HFFc6 (cell line): ENCODE results near the gene NXPH4. TPM values are rescaled to one million over a fixed set of nuclear protein-coding genes. Genes with fewer than 3 reads are reported as not detected.

Source experiments
- DNase-seq: peaks from one replicate; pipeline ENCODE4 v3.0.0-alpha.2; 2018
- H3K27ac Mint-ChIP-seq: 2 replicates; pipeline ENCODE4 v1.8.0; 2020; ENCODE audit warnings: mild to moderate bottlenecking, mixed read lengths
- H3K27me3 Mint-ChIP-seq: 2 replicates; pipeline ENCODE4 v1.8.0; 2021; ENCODE audit warnings: mild to moderate bottlenecking, moderate library complexity, mixed read lengths; ENCODE audit not compliant: insufficient read depth
- H3K36me3 Mint-ChIP-seq: 2 replicates; pipeline ENCODE4 v1.8.0; 2021; ENCODE audit warnings: low read depth, mixed read lengths
- H3K4me1 Mint-ChIP-seq: 2 replicates; pipeline ENCODE4 v1.8.0; 2020; ENCODE audit warnings: low read depth, mixed read lengths
- H3K4me3 Mint-ChIP-seq: 2 replicates; pipeline ENCODE4 v1.8.0; 2020; ENCODE audit warnings: mild to moderate bottlenecking, moderate library complexity, mixed read lengths
- H3K9me3 Mint-ChIP-seq: 2 replicates; pipeline ENCODE4 v1.8.0; 2020; ENCODE audit warnings: mild to moderate bottlenecking, mixed read lengths
- total RNA-seq, 6 experiments: library from RNA; stranded (reverse); fragmentation: NEBNext Ultra II Directional; extraction: Animal tissue kit (Norgen Biotek cat#: 25700); gene quantifications; 2 replicates in 1 of 6; 3 replicates in 5 of 6; pipeline ENCODE4 v1.2.3, GENCODE V29; 2021
- TF ChIP-seq, protein P1 (sequence below): fragments of 200-600 bp; sonication (generic); IDR thresholded peaks from 2 replicates; pipeline ENCODE4 v1.5.0; 2021; ENCODE audit warnings: antibody characterized with exemption, mild to moderate bottlenecking

The NXPH4 gene
- total RNA-seq, 6 experiments from 2014 or later = 2.9 to 8.2 (median 3.9) TPM

DNA sequence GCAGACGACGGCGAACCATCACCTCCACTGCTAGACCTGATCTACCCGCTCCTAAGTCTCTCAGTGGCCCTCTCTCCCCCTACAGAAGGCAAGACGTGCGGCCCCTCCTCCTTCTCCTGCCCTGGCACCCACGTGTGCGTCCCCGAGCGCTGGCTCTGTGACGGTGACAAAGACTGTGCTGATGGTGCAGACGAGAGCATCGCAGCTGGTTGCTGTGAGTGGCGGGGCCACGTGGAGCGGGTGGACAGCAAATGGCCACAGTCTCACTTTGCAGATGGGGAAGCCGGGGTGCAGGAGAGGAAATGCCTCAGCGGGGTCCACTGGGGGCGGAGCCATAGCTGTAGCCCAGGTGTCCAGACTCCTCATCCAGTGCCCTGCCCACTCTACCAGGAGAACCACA lies 21.4 kb upstream of the NXPH4 start:
- no peaks in the 10 kb centered on the region for H3K4me1 Mint-ChIP-seq
- TF ChIP-seq, protein P1, sequence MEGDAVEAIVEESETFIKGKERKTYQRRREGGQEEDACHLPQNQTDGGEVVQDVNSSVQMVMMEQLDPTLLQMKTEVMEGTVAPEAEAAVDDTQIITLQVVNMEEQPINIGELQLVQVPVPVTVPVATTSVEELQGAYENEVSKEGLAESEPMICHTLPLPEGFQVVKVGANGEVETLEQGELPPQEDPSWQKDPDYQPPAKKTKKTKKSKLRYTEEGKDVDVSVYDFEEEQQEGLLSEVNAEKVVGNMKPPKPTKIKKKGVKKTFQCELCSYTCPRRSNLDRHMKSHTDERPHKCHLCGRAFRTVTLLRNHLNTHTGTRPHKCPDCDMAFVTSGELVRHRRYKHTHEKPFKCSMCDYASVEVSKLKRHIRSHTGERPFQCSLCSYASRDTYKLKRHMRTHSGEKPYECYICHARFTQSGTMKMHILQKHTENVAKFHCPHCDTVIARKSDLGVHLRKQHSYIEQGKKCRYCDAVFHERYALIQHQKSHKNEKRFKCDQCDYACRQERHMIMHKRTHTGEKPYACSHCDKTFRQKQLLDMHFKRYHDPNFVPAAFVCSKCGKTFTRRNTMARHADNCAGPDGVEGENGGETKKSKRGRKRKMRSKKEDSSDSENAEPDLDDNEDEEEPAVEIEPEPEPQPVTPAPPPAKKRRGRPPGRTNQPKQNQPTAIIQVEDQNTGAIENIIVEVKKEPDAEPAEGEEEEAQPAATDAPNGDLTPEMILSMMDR = no peak
- H3K27ac Mint-ChIP-seq = no peak overlapping the region
- peaks cover 27% of the 10 kb centered on the region for H3K36me3 Mint-ChIP-seq
- peaks cover 19% of the 10 kb centered on the region for H3K27me3 Mint-ChIP-seq
- DNase-seq = no peak
- H3K9me3 Mint-ChIP-seq = no peaks in the 10 kb centered on the region
- H3K4me3 Mint-ChIP-seq = no peak overlapping the region; the same call in 1 of the 2 replicates

DNA sequence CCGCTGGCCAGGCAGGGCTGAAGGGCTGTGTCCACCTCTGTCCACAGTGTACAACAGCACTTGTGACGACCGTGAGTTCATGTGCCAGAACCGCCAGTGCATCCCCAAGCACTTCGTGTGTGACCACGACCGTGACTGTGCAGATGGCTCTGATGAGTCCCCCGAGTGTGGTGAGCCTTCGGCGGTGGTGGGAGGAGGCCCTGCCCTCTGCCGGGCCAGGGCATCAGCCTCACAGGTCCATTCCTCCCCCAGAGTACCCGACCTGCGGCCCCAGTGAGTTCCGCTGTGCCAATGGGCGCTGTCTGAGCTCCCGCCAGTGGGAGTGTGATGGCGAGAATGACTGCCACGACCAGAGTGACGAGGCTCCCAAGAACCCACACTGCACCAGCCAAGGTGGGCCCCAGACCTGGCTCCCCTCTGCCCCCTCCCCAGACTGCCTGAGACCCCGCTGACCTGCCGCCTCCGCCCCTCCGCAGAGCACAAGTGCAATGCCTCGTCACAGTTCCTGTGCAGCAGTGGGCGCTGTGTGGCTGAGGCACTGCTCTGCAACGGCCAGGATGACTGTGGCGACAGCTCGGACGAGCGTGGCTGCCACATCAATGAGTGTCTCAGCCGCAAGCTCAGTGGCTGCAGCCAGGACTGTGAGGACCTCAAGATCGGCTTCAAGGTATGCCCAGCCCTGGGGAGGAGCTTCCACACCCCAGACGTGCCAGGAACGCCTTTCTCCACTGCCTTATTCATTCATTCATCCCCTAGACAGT lies 20.8 kb upstream of the NXPH4 start:
- no peak overlapping the region; the same call in 1 of the 2 replicates for H3K27ac Mint-ChIP-seq
- no peak for DNase-seq
- no peaks in the 10 kb centered on the region for H3K9me3 Mint-ChIP-seq
- peaks cover 27% of the 10 kb centered on the region for H3K36me3 Mint-ChIP-seq
- no peaks in the 10 kb centered on the region for H3K4me1 Mint-ChIP-seq
- H3K4me3 Mint-ChIP-seq = no peak overlapping the region
- H3K27me3 Mint-ChIP-seq = peaks cover 19% of the 10 kb centered on the region
- TF ChIP-seq, protein P1 = no peak

DNA sequence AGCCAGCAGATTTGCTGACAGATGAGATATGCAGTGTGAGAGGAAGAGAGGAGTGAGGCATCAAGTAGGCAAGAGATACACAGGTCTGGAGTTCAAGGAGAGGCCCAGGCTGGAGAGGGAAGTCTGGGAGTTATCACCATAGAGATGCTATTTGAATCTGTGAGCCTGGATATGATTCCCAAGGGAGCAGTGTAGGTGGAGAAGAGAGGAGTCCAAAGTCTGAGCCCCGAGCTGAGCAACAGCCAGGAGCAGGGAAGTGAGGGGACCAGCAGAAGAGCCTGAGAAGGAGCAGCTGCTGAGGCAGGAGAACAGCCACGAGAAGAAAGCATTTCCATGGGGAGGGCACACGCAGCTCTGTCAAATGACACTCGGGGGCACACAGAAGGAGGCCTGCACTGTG lies 20.2 kb upstream of the NXPH4 start:
- H3K4me3 Mint-ChIP-seq = no peak overlapping the region

DNA sequence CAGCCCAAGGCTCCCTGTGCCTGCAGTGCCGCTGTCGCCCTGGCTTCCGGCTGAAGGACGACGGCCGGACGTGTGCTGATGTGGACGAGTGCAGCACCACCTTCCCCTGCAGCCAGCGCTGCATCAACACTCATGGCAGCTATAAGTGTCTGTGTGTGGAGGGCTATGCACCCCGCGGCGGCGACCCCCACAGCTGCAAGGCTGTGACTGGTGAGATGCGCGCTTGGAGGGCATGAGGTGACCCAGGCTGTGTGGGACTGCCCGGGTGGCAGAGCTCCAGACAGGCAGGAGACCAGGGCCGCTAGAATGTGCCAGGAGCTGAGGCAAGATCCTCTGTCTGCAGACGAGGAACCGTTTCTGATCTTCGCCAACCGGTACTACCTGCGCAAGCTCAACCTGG lies 19.6 kb upstream of the NXPH4 start:
- Mint-ChIP-seq H3K4me3 (no peak overlapping the region), H3K27ac (no peak overlapping the region), H3K36me3 (peaks cover 19% of the 10 kb centered on the region), H3K27me3 (peaks cover 19% of the 10 kb centered on the region), H3K4me1 (no peaks in the 10 kb centered on the region), H3K9me3 (no peaks in the 10 kb centered on the region)
- no peak for DNase-seq
- TF ChIP-seq, protein P1 = no peak

More for the DNA sequence above, 20.2 kb upstream of the NXPH4 start:
- TF ChIP-seq, protein P1 = no peak
- H3K27ac Mint-ChIP-seq = no peak overlapping the region; the same call in 1 of the 2 replicates
- H3K9me3 Mint-ChIP-seq = no peaks in the 10 kb centered on the region
- no peaks in the 10 kb centered on the region for H3K4me1 Mint-ChIP-seq
- DNase-seq = no peak
- peaks cover 24% of the 10 kb centered on the region for H3K36me3 Mint-ChIP-seq
- peaks cover 19% of the 10 kb centered on the region for H3K27me3 Mint-ChIP-seq

DNA sequence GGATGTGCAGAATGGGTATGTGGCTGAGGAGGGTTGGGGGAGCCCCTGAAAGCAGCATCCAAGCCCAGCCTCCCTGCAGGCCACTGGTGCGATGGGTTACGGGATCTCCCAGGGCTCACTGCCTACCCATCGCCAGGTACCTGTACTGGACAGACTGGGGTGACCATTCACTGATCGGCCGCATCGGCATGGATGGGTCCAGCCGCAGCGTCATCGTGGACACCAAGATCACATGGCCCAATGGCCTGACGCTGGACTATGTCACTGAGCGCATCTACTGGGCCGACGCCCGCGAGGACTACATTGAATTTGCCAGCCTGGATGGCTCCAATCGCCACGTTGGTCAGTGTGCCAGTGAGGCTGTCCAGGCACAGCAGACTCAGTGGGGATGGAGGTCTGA lies 18.3 kb upstream of the NXPH4 start:
- Mint-ChIP-seq H3K4me3 (no peak overlapping the region), H3K4me1 (no peaks in the 10 kb centered on the region), H3K27ac (no peak overlapping the region), H3K36me3 (peaks cover 18% of the 10 kb centered on the region), H3K9me3 (no peaks in the 10 kb centered on the region), H3K27me3 (peaks cover 21% of the 10 kb centered on the region)
- TF ChIP-seq, protein P1 = no peak
- DNase-seq = no peak
